Activated B cell treated with CpG ODN at 0.5 μM for 24 hours (primary cell): Measurements from ENCODE around the gene HHEX. TPM values are rescaled to one million over a fixed set of nuclear protein-coding genes. Genes with fewer than 3 reads are reported as not detected.
A peak's percentile ranks its signal among the peaks of the same experiment; 100 is the strongest.
"Not testable (repeated sequence)": the region's sequence is repeated elsewhere in the genome, so short reads cannot be mapped to it uniquely, and the experiment has no call there.

Experiments used
- ATAC-seq: fragments of 200-7000 bp; cut with Tn5 transposase; one replicate; pipeline ENCODE4 v1.10.0; 2021; ENCODE audit warnings: low read depth, mild to moderate bottlenecking, moderate library complexity
- CTCF ChIA-PET: fragments of 350-600 bp; sonication (Branson Sonifier 250); formaldehyde crosslinking; loops from one replicate; lab custom pipeline; 2021; ENCODE audit warnings: antibody characterized with exemption; lab: Charles Lee
- POLR2A ChIA-PET: fragments of 350-600 bp; sonication (Branson Sonifier 250); formaldehyde crosslinking; loops from one replicate; lab custom pipeline; 2021; ENCODE audit warnings: antibody characterized with exemption; lab: Charles Lee
- DNase-seq: peaks from one replicate; pipeline ENCODE4 v3.0.0; 2022
- H3K27ac Mint-ChIP-seq: one replicate; pipeline ENCODE4 v1.8.0; 2020; ENCODE audit warnings: mixed read lengths
- H3K27me3 Mint-ChIP-seq: one replicate; pipeline ENCODE4 v1.8.0; 2021; ENCODE audit warnings: mixed read lengths
- H3K36me3 Mint-ChIP-seq: one replicate; pipeline ENCODE4 v1.8.0; 2021; ENCODE audit warnings: low read depth, mixed read lengths
- H3K4me1 Mint-ChIP-seq: one replicate; pipeline ENCODE4 v1.8.0; 2021; ENCODE audit warnings: mixed read lengths
- H3K4me3 Mint-ChIP-seq: one replicate; pipeline ENCODE4 v1.8.0; 2020; ENCODE audit warnings: mild to moderate bottlenecking, mixed read lengths
- H3K9me3 Mint-ChIP-seq: one replicate; pipeline ENCODE4 v1.8.0; 2020; ENCODE audit warnings: mixed read lengths
- intact Hi-C: fragments of 100-400 bp; cut with micrococcal nuclease; formaldehyde crosslinking; loops from one replicate; pipeline ENCODE4 v1.15.1; 2024
- total RNA-seq: library from RNA; stranded (reverse); gene quantifications from 2 replicates; pipeline ENCODE4 v1.2.3, GENCODE V29; 2022
- TF ChIP-seq, protein P1 (sequence below): fragments of 200-600 bp; IDR thresholded peaks from one replicate; pipeline ENCODE4 v1.8.0; 2022; ENCODE audit warnings: antibody characterized with exemption, mild to moderate bottlenecking

Gene HHEX
- total RNA-seq, 1 donor from 2014 or later: 55.1 TPM

DNA sequence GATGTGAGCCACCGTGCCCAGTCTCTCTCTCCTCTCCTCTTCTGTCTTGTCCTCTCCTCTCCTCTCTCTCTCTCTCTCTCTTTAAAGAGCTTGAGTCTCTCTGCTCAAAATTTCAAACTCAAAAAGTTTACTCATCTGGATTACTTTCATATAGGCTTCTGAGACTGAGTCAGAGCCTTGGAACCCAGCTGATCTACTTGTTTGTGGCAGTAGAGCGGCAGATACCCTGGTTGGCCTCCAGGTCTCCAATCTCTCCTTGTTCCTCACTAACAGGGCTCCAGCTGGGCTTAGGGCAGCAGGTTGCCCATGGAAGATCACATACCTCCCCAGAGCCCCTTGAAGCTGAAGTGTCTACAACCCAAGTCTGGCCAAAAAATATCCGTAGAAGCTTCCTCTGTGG is 51.0 kb downstream of the HHEX start:
- intact Hi-C loops: no loop called here
- Mint-ChIP-seq H3K27me3 (no peaks in the 10 kb centered on the region), H3K4me1 (peaks cover 77% of the 10 kb centered on the region), H3K27ac (peak overlapping the region; percentile 95), H3K4me3 (peak overlapping the region; percentile 16), H3K36me3 (no peaks in the 10 kb centered on the region), H3K9me3 (peaks cover 4% of the 10 kb centered on the region)
- ATAC-seq (no peak), DNase-seq (no peak)
- TF ChIP-seq, protein P1, sequence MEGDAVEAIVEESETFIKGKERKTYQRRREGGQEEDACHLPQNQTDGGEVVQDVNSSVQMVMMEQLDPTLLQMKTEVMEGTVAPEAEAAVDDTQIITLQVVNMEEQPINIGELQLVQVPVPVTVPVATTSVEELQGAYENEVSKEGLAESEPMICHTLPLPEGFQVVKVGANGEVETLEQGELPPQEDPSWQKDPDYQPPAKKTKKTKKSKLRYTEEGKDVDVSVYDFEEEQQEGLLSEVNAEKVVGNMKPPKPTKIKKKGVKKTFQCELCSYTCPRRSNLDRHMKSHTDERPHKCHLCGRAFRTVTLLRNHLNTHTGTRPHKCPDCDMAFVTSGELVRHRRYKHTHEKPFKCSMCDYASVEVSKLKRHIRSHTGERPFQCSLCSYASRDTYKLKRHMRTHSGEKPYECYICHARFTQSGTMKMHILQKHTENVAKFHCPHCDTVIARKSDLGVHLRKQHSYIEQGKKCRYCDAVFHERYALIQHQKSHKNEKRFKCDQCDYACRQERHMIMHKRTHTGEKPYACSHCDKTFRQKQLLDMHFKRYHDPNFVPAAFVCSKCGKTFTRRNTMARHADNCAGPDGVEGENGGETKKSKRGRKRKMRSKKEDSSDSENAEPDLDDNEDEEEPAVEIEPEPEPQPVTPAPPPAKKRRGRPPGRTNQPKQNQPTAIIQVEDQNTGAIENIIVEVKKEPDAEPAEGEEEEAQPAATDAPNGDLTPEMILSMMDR: no peak
- POLR2A ChIA-PET: interaction anchor here (0.6 to 5.4 kb wide), 11 partner anchors 9 to 121 kb away, joined by 3 to 105 read pairs (median 9); partner anchors contain the start of gene HHEX
- CTCF ChIA-PET: interaction anchor here (0.9 to 1.2 kb wide), 2 partner anchors 52 to 88 kb away, joined by 3 to 4 read pairs; no protein-coding TSS in a partner anchor

DNA sequence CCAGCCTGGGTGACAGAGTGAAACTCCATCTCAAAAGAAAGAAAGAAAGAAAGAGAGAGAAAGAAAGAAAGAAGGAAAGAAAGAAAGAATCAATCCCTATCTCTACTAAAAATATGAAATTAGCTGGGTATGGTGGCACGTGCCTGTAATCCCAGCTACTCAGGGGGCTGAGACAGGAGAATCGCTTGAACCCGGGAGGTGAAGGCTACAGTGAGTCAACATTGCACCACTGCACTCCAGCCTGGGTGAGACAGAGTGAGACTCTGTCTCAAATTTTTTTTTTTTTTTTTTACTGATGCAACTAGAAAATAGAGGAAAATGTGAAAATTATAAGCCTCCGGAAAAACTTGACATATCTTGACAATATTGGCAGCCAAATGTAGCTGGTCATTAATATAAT is 52.0 kb downstream of the HHEX start:
- POLR2A ChIA-PET: interaction anchor here (0.7 to 5.4 kb wide), 17 partner anchors 9 to 599 kb away, joined by 3 to 105 read pairs (median 5); partner anchors contain the start of genes EXOC6 and HHEX
- H3K27ac Mint-ChIP-seq: peak overlapping the region; percentile 95
- peak; percentile 16 for ATAC-seq
- H3K4me1 Mint-ChIP-seq: peaks cover 77% of the 10 kb centered on the region
- not testable (repeated sequence) for H3K27me3 Mint-ChIP-seq, H3K36me3 Mint-ChIP-seq, DNase-seq, H3K9me3 Mint-ChIP-seq
- CTCF ChIA-PET: interaction anchor here (0.9 to 3.0 kb wide), 4 partner anchors 11 to 51 kb away, joined by 3 to 13 read pairs (median 4); no protein-coding TSS in a partner anchor
- peak overlapping the region; percentile 78 for H3K4me3 Mint-ChIP-seq
- intact Hi-C loops: loop anchor here (1.0 kb wide), 6 partner anchors 7 to 151 kb away; partner anchors contain the start of gene HHEX

DNA sequence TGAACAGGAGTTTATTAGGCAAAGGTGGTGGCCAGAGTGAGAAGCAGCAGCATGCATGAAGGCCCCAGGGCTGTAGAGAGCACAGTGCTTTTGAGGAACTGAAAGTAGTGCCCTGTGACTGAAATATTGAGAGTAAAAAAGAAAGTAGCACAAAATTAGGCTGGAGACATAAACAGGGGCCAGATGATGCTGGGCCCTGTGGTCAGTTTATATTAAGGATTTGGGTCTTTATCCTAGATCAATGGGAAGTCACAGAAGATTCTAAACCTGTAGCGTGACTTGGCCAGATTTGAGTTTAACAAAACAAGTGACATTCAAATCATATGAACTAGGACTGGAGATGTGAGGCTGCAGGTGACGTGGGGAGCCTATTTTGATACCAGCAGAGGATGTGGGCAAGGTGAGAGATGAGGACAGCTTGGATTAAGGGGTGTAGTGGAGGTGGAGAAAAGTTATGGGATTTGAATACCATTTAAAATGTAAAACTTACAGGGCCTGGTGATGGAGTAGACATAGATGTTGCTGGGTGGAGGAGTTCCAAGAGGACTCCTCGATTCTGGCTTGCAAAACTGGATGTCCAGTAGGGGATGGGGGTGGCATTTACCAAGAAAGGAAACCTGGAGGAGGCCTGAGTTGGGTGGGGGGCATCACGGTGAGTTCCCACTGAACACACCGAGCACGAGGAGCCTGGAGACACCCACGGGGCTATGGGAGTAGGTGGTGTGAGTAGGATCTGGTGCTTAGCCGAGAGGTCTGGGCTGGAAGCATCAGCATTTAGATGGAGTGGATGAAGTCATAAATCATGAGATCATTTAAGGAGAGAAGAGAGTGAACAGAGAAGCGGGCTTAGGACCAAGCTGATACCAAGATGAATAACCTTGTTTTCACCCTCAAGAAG is 52.8 kb downstream of the HHEX start:
- H3K27me3 Mint-ChIP-seq: no peaks in the 10 kb centered on the region
- POLR2A ChIA-PET: interaction anchor here (0.6 to 5.4 kb wide), 20 partner anchors 7 to 600 kb away, joined by 3 to 105 read pairs (median 6); partner anchors contain the start of genes EXOC6 and HHEX
- H3K9me3 Mint-ChIP-seq: peaks cover 4% of the 10 kb centered on the region
- DNase-seq: peak; percentile 30
- H3K36me3 Mint-ChIP-seq: no peaks in the 10 kb centered on the region
- H3K27ac Mint-ChIP-seq: peak overlapping the region; percentile 95
- ATAC-seq: peak; percentile 95
- CTCF ChIA-PET: interaction anchor here (0.8 to 3.0 kb wide), 7 partner anchors 10 to 169 kb away, joined by 3 to 13 read pairs (median 3); partner anchors contain the start of gene IDE
- intact Hi-C loops: loop anchor here (1.0 kb wide), 6 partner anchors 8 to 152 kb away; partner anchors contain the start of gene HHEX
- TF ChIP-seq, protein P1: no peak
- peaks cover 79% of the 10 kb centered on the region for H3K4me1 Mint-ChIP-seq
- peak overlapping the region; percentile 78 for H3K4me3 Mint-ChIP-seq

Other genes starting within 250 kb of the HHEX start
- 37.7 and 39.2 TPM in 2 replicates for gene IDE, start 115.9 kb upstream of the HHEX start, total RNA-seq
- gene KIF11, start 96.8 kb upstream of the HHEX start, total RNA-seq: 2.2 and 2.5 TPM in 2 replicates
- gene EXOC6, start 158.6 kb downstream of the HHEX start, total RNA-seq: 15.3 and 17.3 TPM in 2 replicates